HepG2 (cell line): ENCODE data around the gene SLTM. TPM values are rescaled to one million over a fixed set of nuclear protein-coding genes. Genes with fewer than 3 reads are reported as not detected.

Experiments
- CENPX ChIP-seq: sonication (generic); formaldehyde crosslinking; IDR thresholded peaks from 2 replicates; pipeline ENCODE4 v1.9.0; 2021; ENCODE audit warnings: mild to moderate bottlenecking, missing genetic modification reagents, moderate library complexity
- DRAP1 ChIP-seq: IDR thresholded peaks from 2 replicates; pipeline ENCODE4 v1.6.1; 2016; ENCODE audit warnings: missing genetic modification reagents, missing compliant biosample characterization
- GABPA ChIP-seq, 2 experiments: IDR thresholded peaks; 2 replicates each; pipeline ENCODE4 v1.6.1; 2011 to 2016; ENCODE audit warnings: low read depth in 2 of 2, low read length in 1 of 2, missing biosample characterization in 1 of 2, missing genetic modification characterization in 1 of 2
- HHEX ChIP-seq: IDR thresholded peaks from 2 replicates; pipeline ENCODE4 v1.6.1; 2016; ENCODE audit warnings: control low read depth
- IRF2 ChIP-seq: IDR thresholded peaks from 2 replicates; pipeline ENCODE4 v1.6.1; 2018; ENCODE audit warnings: missing genetic modification reagents, missing compliant biosample characterization
- JUNB ChIP-seq: sonication (generic); formaldehyde crosslinking; IDR thresholded peaks from 2 replicates; pipeline ENCODE4 v1.8.0; 2022; ENCODE audit warnings: missing genetic modification reagents, mild to moderate bottlenecking, borderline replicate concordance
- KMT2A ChIP-seq: sonication (generic); formaldehyde crosslinking; IDR thresholded peaks from 2 replicates; pipeline ENCODE4 v1.4.0; 2020; ENCODE audit warnings: missing genetic modification reagents
- MAFF ChIP-seq: IDR thresholded peaks from 2 replicates; pipeline ENCODE4 v1.6.1; 2011; ENCODE audit warnings: low read depth, low read length, improper control_type of control experiment
- NPAS2 ChIP-seq: sonication (generic); formaldehyde crosslinking; IDR thresholded peaks from 2 replicates; pipeline ENCODE4 v1.8.0; 2022; ENCODE audit warnings: mild to moderate bottlenecking, missing genetic modification reagents, borderline replicate concordance
- SMAD1 ChIP-seq: sonication (generic); formaldehyde crosslinking; IDR thresholded peaks from 2 replicates; pipeline ENCODE4 v1.4.0; 2020; ENCODE audit warnings: missing genetic modification reagents, low read depth, mild to moderate bottlenecking, borderline replicate concordance
- SMARCC2 ChIP-seq: fragments of 450-650 bp; IDR thresholded peaks from 2 replicates; pipeline ENCODE4 v1.6.1; 2017; ENCODE audit warnings: antibody characterized with exemption, mild to moderate bottlenecking
- TAF15 ChIP-seq: fragments of 200-400 bp; formaldehyde crosslinking; IDR thresholded peaks from one replicate; pipeline ENCODE4 v1.6.1; 2018; ENCODE audit warnings: mild to moderate bottlenecking, low read depth, low read length; ENCODE audit not compliant: poor library complexity, severe bottlenecking
- TMF1 ChIP-seq: sonication (generic); formaldehyde crosslinking; IDR thresholded peaks from 2 replicates; pipeline ENCODE4 v1.8.1; 2022; ENCODE audit warnings: low read depth, missing genetic modification reagents
- ZMAT3 ChIP-seq: sonication (generic); formaldehyde crosslinking; conservative IDR thresholded peaks from 2 replicates; pipeline ENCODE4 v1.7.0; 2021; ENCODE audit warnings: missing genetic modification reagents
- ZNF276 ChIP-seq: sonication (generic); formaldehyde crosslinking; IDR thresholded peaks from 2 replicates; pipeline ENCODE4 v1.4.0; 2020; ENCODE audit warnings: mild to moderate bottlenecking, low read depth, missing genetic modification reagents
- ZNF407 ChIP-seq: sonication (generic); formaldehyde crosslinking; IDR thresholded peaks from one replicate; pipeline ENCODE4 v1.5.1; 2020; ENCODE audit warnings: mild to moderate bottlenecking, missing genetic modification reagents; ENCODE audit errors: not compliant biosample characterization
- ZNF446 ChIP-seq: sonication (generic); formaldehyde crosslinking; IDR thresholded peaks from 2 replicates; pipeline ENCODE4 v1.5.0; 2020; ENCODE audit warnings: mild to moderate bottlenecking, missing genetic modification reagents
- ZNF468 ChIP-seq: sonication (generic); formaldehyde crosslinking; IDR thresholded peaks from 2 replicates; pipeline ENCODE4 v1.8.0; 2022; ENCODE audit warnings: mild to moderate bottlenecking, moderate library complexity, missing genetic modification reagents
- ZNF75D ChIP-seq: sonication (generic); formaldehyde crosslinking; IDR thresholded peaks from 2 replicates; pipeline ENCODE4 v1.8.1; 2023; ENCODE audit warnings: missing genetic modification reagents, mild to moderate bottlenecking, borderline replicate concordance
- polyA plus RNA-seq, 8 experiments: library from polyadenylated mRNA; depleted of rRNA in 3 of 8; stranded (reverse) in 7 of 8; unstranded in 1 of 8; fragments of >200 nt; fragmentation: Illumina TruSeq in 4 of 8; extraction: Trizol in 4 of 8; gene quantifications; 2 replicates each; pipeline versions ENCODE4 v1.2.1 to v1.2.3, GENCODE V29; 2011 to 2016; ENCODE audit warnings: low read depth in 4 of 8, missing spikeins in 1 of 8, mixed read lengths in 1 of 8; ENCODE audit not compliant: insufficient read depth in 1 of 8
- total RNA-seq, 5 experiments: library from RNA; depleted of rRNA; stranded (reverse); fragments of >200 nt; fragmentation: Illumina TruSeq; extraction: Trizol; gene quantifications; 2 replicates each; pipeline ENCODE4 v1.2.3, GENCODE V29; 2016; ENCODE audit warnings: low read depth in 1 of 5

SLTM gene
- total and polyA plus RNA-seq, 2 of the 13 experiments (the other 11 are each of a cell fraction or from before 2014, with no cell fraction given) = 22.0 to 64.2 TPM

GRCh38 chr15:58933281-58934113 lies at the start of gene SLTM (continued):
- TF ChIP-seq ZNF276 (no peak), JUNB (CRISPR knock-in tag) (no peak), TAF15 (no peak), ZNF468 (CRISPR knock-in tag) (peak; percentile 88; the same call in 1 of the 2 replicates), SMAD1 (CRISPR knock-in tag) (peak; percentile 17; the same call in 1 of the 2 replicates), MAFF (peak; percentile 91), ZNF407 (CRISPR knock-in tag) (peak; percentile 19), ZNF446 (peak; percentile 37; the same call in 1 of the 2 replicates), DRAP1 (CRISPR knock-in tag) (peak; percentile 50; the same call in 1 of the 2 replicates), TMF1 (CRISPR knock-in tag) (peak; percentile 64; the same call in 1 of the 2 replicates), ZNF75D (CRISPR knock-in tag) (no peak), NPAS2 (CRISPR knock-in tag) (no peak), GABPA (IDR thresholded peaks at IDR 0.05; ENCODE audit: low read depth, low read length) (peak; percentile 47; the same call in 1 of the 2 replicates), GABPA (CRISPR knock-in tag; IDR thresholded peaks at IDR 0.05; ENCODE audit: low read depth) (peak; percentile 42; the same call in 1 of the 2 replicates), SMARCC2 (no peak), CENPX (CRISPR knock-in tag) (no peak), KMT2A (CRISPR knock-in tag) (peak; percentile 93), HHEX (CRISPR knock-in tag) (0 out of 2 replicates have a peak, but pooled peaks have one; percentile 29), ZMAT3 (0 out of 2 replicates have a peak, but pooled peaks have one; percentile 76), IRF2 (CRISPR knock-in tag) (peak; percentile 11)
